Hematopoietic multipotent progenitor cell treated with erythropoietin and hydrocortisone succinate and interleukin-3 and kit ligand, for 17 days (in vitro differentiated cells): Measurements from ENCODE around the gene MAP2K7.
A peak's percentile ranks its signal among the peaks of the same experiment; 100 is the strongest.
"Not testable (repeated sequence)": the region's sequence is repeated elsewhere in the genome, so short reads cannot be mapped to it uniquely, and the experiment has no call there.

Experiments
- DNase-seq: peaks from one replicate; pipeline ENCODE4 v3.0.0-alpha.2; 2015; ENCODE audit warnings: low spot score

The MAP2K7 gene

DNA sequence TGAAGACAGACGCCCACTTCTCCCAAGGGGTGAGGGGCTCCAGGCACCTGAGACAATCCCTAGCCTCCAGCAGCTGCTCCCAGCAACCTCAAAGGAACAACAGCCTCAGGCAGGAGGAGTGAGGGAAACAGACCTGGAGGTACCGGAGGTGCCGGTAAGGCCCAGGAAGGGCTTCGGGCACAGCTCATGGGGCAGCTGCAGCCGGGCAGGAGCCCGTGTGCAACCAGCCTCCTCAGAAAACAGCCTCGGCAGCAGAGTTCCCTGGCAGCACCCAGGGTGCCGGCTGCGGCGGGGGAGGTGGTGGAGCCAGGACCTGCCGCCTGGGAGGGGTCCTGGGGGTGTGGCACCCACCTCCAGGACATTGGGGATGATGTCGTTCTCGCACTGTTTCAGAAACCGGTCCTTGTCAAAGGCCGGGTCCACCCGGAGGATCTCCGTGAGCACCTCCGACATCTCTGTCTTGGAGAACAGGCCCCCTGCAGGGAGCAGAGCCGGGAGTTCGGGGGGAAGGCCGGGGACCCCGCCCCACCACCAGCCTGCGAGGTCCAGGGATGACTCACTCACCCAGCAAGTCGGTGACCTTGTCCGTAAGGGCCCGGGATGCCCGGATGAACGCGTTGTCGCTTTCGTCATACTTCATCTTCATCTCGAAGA is 28.7 kb downstream of the MAP2K7 start:
- DNase-seq: no peak

DNA sequence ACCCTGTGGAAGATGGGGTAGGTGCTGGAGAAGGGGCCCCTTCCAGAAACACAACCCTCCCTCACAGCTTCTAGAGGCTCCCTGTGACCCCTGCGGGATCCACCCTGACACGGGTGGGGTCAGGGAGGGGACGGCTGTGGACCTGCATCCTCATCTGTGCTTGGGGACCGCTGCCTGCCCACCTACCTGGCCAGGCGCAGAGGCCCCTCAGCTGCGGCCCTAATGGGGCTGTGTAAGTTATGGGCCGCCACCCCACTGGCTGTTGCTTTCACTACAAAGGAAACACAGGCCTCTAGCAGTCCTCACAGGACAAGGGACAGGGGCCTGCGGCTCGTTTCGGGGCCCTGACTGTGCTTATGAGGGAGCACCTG is 29.2 kb downstream of the MAP2K7 start:
- no peak for DNase-seq

- no peak for DNase-seq
These were observed 29.7 kb downstream of the MAP2K7 start for GRCh38 chr19:7933411-7933810.

DNA sequence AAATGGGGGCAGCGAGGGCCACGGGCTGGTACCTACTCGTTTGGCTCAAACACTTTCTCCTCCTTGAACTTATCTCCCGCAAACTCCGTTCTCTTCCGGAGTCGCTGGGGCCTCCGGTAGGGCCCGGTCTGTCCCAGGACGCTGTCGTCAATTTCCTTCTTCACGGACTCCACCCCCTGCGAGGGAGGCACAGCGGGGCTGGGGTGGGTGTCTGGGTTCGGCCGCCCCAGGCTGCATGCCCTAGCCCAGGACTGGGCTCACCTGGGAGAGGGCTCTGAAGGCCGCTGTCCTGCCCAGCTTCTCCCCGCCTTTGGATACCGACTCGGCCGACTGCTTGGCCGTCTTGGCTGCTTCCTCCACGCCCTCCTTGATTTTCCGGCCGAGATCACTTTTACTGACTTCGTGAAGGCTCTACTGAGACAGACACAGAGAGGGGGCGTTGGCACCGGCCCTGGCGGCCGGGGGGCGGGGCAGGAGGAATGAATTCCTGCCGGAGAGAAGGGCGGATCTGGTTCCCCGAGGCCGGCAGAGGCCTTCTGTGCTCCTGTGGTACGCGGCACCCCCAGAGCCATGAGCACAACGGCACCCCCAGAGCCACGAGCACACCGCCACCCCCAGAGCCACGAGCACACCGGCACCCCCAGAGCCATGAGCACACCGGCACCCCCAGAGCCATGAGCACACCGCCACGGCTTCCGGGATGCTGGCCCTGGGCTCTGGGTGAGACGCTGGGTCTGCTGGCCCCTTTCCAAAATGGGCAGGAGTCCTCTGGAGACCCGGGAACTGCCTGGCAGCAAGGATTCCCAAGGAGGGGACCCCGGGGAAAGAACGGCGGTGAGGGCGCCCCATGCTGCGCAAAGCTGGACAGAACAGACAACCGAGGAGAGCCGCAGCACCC is 30.4 kb downstream of the MAP2K7 start:
- no peak for DNase-seq

- no peak for DNase-seq
These were observed 31.1 kb downstream of the MAP2K7 start for GRCh38 chr19:7934766-7935165.

- no peak for DNase-seq
These were observed 37.2 kb downstream of the MAP2K7 start for GRCh38 chr19:7940841-7941240.

- no peak for DNase-seq
These were observed 38.4 kb downstream of the MAP2K7 start for GRCh38 chr19:7941895-7942596.

DNA sequence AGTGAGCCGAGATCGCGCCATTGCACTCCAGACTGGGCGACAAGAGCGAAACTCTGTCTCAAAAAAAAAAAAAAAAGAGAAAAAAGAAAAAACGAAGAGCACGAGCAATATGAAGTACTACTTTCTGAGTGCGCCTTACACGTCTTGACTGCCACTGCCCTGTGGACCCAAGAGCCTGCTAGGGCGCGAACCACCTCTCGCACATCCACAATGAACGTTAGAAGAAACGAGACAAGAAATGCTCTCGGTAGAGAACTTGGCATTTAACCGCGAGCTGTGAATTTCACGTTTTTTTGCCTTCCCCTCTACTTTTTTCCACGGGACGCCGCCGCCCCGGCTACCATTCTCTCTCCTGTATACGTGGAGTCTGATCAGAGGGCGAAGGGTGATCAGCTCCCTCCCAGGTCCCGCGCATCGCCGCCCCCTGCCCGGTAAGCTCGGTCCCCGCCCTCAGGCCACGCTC is 39.3 kb downstream of the MAP2K7 start:
- no peak for DNase-seq

DNA sequence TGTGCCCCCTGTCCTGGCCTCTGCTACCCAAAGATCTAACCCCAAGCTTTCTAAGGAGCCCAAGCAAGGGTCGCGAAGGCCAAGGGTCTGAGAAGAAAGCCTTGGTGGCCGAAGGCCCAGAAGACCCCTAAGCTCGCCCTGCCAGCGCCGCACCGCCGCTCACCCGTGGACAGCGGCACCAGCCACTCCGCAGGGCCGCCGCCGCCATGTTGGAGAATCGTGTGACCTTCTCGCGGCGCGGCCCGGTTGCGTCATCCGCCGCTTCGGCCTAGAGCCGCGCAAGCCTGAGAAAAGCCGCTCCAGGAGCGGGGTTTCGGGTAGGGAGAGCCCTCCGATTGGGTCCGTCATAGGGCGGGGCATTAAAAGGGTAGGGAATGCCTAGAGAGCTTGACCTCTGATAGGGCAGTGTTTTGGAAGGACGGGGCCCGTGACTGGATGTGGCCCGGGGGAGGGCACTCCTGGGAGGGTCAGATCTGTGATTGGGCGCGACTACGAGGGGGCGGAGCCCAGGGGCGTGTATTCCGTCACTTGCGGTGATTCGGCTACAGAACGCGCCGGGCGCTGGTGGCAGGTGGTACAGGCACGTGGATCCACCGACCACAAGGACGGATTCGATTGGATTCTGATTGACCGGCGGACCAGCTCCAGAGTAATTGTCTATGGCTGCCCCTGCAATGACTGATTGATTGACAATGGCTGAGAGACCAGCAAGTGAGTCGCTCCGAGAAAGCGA is 39.9 kb downstream of the MAP2K7 start, which contains the start of gene TIMM44:
Gene TIMM44, minus strand, starts transcription at position 223 of the 733 bp plus-strand sequence. Its CDS starts 15 bp downstream, at position 208.
- DNase-seq: peak; percentile 99

DNA sequence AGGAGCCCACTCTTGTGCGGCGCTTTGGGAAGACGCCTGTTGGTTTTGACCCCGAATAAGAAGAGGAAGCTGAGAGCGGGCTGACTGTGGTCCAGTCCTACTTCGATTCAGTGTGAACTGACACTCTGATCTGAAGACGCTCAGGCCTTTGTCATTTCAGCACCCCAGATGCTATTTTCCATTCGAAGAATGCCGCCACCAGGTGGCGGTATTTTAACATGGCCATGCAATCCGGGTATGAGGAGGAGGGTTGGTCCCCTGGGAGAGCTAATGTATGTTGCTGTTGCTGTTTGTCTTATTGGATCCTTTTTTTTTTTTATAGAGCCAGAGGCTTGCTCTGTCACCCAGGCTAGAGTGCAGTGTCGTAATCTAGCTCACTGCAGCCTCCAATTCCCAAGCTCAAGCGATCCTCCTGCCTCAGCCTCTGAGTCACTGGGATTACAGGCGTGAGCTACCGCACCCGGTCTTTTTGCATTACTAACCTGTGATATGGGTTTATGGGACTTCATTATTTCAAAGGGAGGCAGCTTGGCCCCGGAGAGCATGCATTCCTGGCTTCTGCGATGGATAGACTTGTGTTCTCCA is 40.6 kb downstream of the MAP2K7 start:
- peak; percentile 93 for DNase-seq

- no peak for DNase-seq
These were observed 44.3 kb downstream of the MAP2K7 start for GRCh38 chr19:7947939-7948338.

- no peak for DNase-seq
These were observed 49.4 kb downstream of the MAP2K7 start for GRCh38 chr19:7953060-7953459.

DNA sequence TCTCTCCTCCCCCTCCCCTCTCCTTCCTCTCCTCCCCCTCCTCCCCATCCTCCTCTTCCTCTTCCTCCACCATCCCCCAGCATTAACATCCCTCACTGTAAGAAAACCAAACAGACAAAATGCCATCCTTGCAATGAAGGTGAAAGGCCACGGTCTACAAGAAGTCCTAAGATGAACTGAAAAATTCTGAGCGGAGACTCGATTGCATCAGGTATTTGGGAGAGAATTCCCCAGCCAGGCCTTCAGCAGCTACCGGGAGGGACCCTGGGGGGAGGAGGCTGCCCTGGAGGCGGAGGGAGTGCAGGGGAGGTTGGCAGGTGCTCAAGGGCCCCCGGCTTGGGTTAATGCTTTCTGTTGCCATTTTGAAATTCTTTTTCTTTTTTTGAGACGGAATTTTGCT is 49.9 kb downstream of the MAP2K7 start:
- DNase-seq: no peak

- no peak for DNase-seq
These were observed 52.0 kb downstream of the MAP2K7 start for GRCh38 chr19:7955696-7956095.

- DNase-seq: no peak
These were observed 55.5 kb downstream of the MAP2K7 start for GRCh38 chr19:7959211-7959610.

DNA sequence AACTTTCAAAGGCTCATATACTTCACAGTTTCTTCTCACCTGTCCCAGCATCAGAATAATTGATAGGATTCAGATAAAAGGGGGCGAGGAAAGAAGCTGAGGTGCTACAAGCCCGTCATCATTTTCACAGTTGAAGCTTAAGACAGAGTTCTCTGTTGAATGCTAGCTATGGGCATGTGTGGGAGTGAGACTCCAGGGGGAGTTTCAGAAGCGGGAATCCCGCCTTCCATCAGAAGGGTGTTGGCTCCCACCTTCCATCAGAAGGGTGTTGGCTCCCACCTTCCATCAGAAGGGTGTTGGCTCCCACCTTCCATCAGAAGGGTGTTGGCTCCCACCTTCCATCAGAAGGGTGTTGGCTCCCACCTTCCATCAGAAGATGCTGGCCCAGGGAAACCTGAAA is 57.4 kb downstream of the MAP2K7 start:
- not testable (repeated sequence) for DNase-seq

GRCh38 chr19:7961920-7962626 is 58.4 kb downstream of the MAP2K7 start:
- DNase-seq: no peak

- no peak for DNase-seq
These were observed 59.1 kb downstream of the MAP2K7 start for GRCh38 chr19:7962644-7963268.

GRCh38 chr19:7963566-7963965 is 59.9 kb downstream of the MAP2K7 start:
- DNase-seq: no peak
